Hepatocyte (in vitro differentiated cells): Measurements from ENCODE around the gene LMCD1.

ENCODE experiments used
- CTCF ChIP-seq: fragments of 200-600 bp; sonication (generic); IDR thresholded peaks from 2 replicates; pipeline ENCODE4 v1.5.1; 2016; ENCODE audit warnings: antibody characterized with exemption, mild to moderate bottlenecking; ENCODE audit not compliant: poor library complexity
- EZH2 ChIP-seq: fragments of 200-600 bp; sonication (generic); IDR thresholded peaks from 2 replicates; pipeline ENCODE4 v1.6.1; 2016; ENCODE audit warnings: antibody characterized with exemption, mild to moderate bottlenecking, borderline replicate concordance
- EZH2phosphoT487 ChIP-seq: fragments of 200-600 bp; sonication (generic); IDR thresholded peaks from one replicate; pipeline ENCODE4 v1.6.1; 2018; ENCODE audit warnings: antibody characterized with exemption, mild to moderate bottlenecking, low read depth, moderate library complexity; ENCODE audit not compliant: unreplicated experiment, severe bottlenecking

GRCh38 chr3:8597219-8597853 lies 95.7 kb downstream of the LMCD1 start:
- no peak for TF ChIP-seq CTCF
- TF ChIP-seq EZH2 = no peak
- TF ChIP-seq EZH2phosphoT487 = no peak
